H9 (cell line): Measurements from ENCODE around the gene HKDC1. TPM values are rescaled to one million over a fixed set of nuclear protein-coding genes. Genes with fewer than 3 reads are reported as not detected.
"Not testable (repeated sequence)": the region's sequence is repeated elsewhere in the genome, so short reads cannot be mapped to it uniquely, and the experiment has no call there.

Source experiments
- DNase-seq: peaks from one replicate; pipeline ENCODE4 v3.0.0-alpha.2; 2017
- H2AFZ ChIP-seq: one replicate; pipeline ENCODE4 v1.6.1; 2013; ENCODE audit warnings: mild to moderate bottlenecking, low read length, control low read depth, moderate library complexity
- H2AK5ac ChIP-seq: 2 replicates; pipeline ENCODE4 v1.6.1; 2013; ENCODE audit warnings: low read length, control low read depth, mixed read lengths; ENCODE audit not compliant: insufficient read length
- H2BK120ac ChIP-seq: one replicate; pipeline ENCODE4 v1.6.1; 2013; ENCODE audit warnings: low read depth, mild to moderate bottlenecking, low read length, control low read depth, inconsistent platforms; ENCODE audit not compliant: poor library complexity, severe bottlenecking
- H2BK12ac ChIP-seq: 2 replicates; pipeline ENCODE4 v1.6.1; 2013; ENCODE audit warnings: low read length, control low read depth, mixed read lengths, low read depth; ENCODE audit not compliant: insufficient read length
- H2BK15ac ChIP-seq: 2 replicates; pipeline ENCODE4 v1.6.1; 2013; ENCODE audit warnings: low read depth, low read length, control low read depth
- H2BK20ac ChIP-seq: one replicate; pipeline ENCODE4 v1.6.1; 2013; ENCODE audit warnings: low read depth, mild to moderate bottlenecking, low read length, control low read depth, inconsistent platforms; ENCODE audit not compliant: poor library complexity, severe bottlenecking
- H2BK5ac ChIP-seq: 2 replicates; pipeline ENCODE4 v1.6.1; 2013; ENCODE audit warnings: low read length, control low read depth, mixed read lengths; ENCODE audit not compliant: insufficient read length
- H3K14ac ChIP-seq: 2 replicates; pipeline ENCODE4 v1.6.1; 2013; ENCODE audit warnings: low read length, control low read depth; ENCODE audit not compliant: insufficient read depth
- H3K18ac ChIP-seq: 2 replicates; pipeline ENCODE4 v1.6.1; 2013; ENCODE audit warnings: low read depth, mild to moderate bottlenecking, mixed read lengths, low read length, control low read depth; ENCODE audit not compliant: insufficient read length
- H3K23ac ChIP-seq: 2 replicates; pipeline ENCODE4 v1.6.1; 2013; ENCODE audit warnings: low read length, control low read depth, mixed read lengths, low read depth; ENCODE audit not compliant: insufficient read length
- H3K23me2 ChIP-seq: 2 replicates; pipeline ENCODE4 v1.6.1; 2013; ENCODE audit warnings: low read depth, mild to moderate bottlenecking, mixed read lengths, low read length, control low read depth; ENCODE audit not compliant: insufficient read length, poor library complexity, severe bottlenecking
- H3K27ac ChIP-seq: 2 replicates; pipeline ENCODE4 v1.5.1; 2013; ENCODE audit warnings: low read length, control low read depth, mixed read lengths, low read depth; ENCODE audit not compliant: insufficient read length
- H3K27me3 ChIP-seq: 2 replicates; pipeline ENCODE4 v1.6.1; 2013; ENCODE audit warnings: low read length, control low read depth, inconsistent platforms; ENCODE audit not compliant: insufficient read depth
- H3K4ac ChIP-seq: 2 replicates; pipeline ENCODE4 v1.6.1; 2013; ENCODE audit warnings: low read depth, mild to moderate bottlenecking, control low read depth, inconsistent platforms, low read length, moderate library complexity
- H3K4me1 ChIP-seq: 2 replicates; pipeline ENCODE4 v1.6.1; 2013; ENCODE audit warnings: low read length, control low read depth, inconsistent platforms; ENCODE audit not compliant: insufficient read depth
- H3K4me2 ChIP-seq: 2 replicates; pipeline ENCODE4 v1.6.1; 2013; ENCODE audit warnings: low read length, control low read depth, mixed read lengths; ENCODE audit not compliant: insufficient read length, insufficient read depth
- H3K56ac ChIP-seq: 2 replicates; pipeline ENCODE4 v1.6.1; 2013; ENCODE audit warnings: low read depth, mild to moderate bottlenecking, mixed read lengths, low read length, control low read depth; ENCODE audit not compliant: insufficient read length
- H3K79me1 ChIP-seq: 2 replicates; pipeline ENCODE4 v1.6.1; 2013; ENCODE audit warnings: low read depth, mild to moderate bottlenecking, moderate library complexity, low read length, control low read depth, inconsistent platforms; ENCODE audit not compliant: insufficient read depth, poor library complexity, severe bottlenecking
- H3K79me2 ChIP-seq: 2 replicates; pipeline ENCODE4 v1.6.1; 2013; ENCODE audit warnings: low read length, control low read depth, inconsistent platforms; ENCODE audit not compliant: insufficient read depth
- H3K9ac ChIP-seq: 2 replicates; pipeline ENCODE4 v1.6.1; 2013; ENCODE audit warnings: low read length, control low read depth, mixed read lengths; ENCODE audit not compliant: insufficient read length; ENCODE audit errors: extremely low read depth
- H3K9me3 ChIP-seq: one replicate; pipeline ENCODE4 v1.6.1; 2013; ENCODE audit warnings: low read depth, low read length, inconsistent platforms; ENCODE audit not compliant: control insufficient read depth
- H3T11ph ChIP-seq: one replicate; pipeline ENCODE4 v1.6.1; 2013; ENCODE audit warnings: mild to moderate bottlenecking, low read length, control low read depth, inconsistent platforms
- H4K20me1 ChIP-seq: one replicate; pipeline ENCODE4 v1.6.1; 2013; ENCODE audit not compliant: control insufficient read depth, insufficient read length, insufficient read depth
- H4K5ac ChIP-seq: 2 replicates; pipeline ENCODE4 v1.6.1; 2013; ENCODE audit warnings: low read depth, mild to moderate bottlenecking, mixed read lengths, low read length, control low read depth; ENCODE audit not compliant: insufficient read length
- H4K8ac ChIP-seq: replicated peaks from 2 replicates; pipeline ENCODE4 v1.6.1; 2013; ENCODE audit warnings: low read length, control low read depth, mixed read lengths, low read depth; ENCODE audit not compliant: insufficient read length
- H4K91ac ChIP-seq: 2 replicates; pipeline ENCODE4 v1.6.1; 2013; ENCODE audit warnings: low read depth, mild to moderate bottlenecking, moderate library complexity, mixed read lengths, low read length, control low read depth; ENCODE audit not compliant: insufficient read length
- H3K27ac Mint-ChIP-seq, 3 experiments: 2 replicates in 2 of 3; 3 replicates in 1 of 3; pipeline ENCODE4 v1.8.0; 2020 to 2021; ENCODE audit warnings: mixed read lengths in 3 of 3, mild to moderate bottlenecking in 1 of 3, moderate library complexity in 1 of 3
- H3K27me3 Mint-ChIP-seq: 2 replicates; pipeline ENCODE4 v1.8.0; 2021; ENCODE audit warnings: low read depth, mild to moderate bottlenecking, moderate library complexity, mixed read lengths
- H3K36me3 Mint-ChIP-seq, 3 experiments: 2 replicates in 2 of 3; 3 replicates in 1 of 3; pipeline ENCODE4 v1.8.0; 2020 to 2021; ENCODE audit warnings: low read depth in 3 of 3, mixed read lengths in 3 of 3; ENCODE audit not compliant: insufficient read depth in 1 of 3
- H3K4me1 Mint-ChIP-seq, 2 experiments: 2 replicates each; pipeline ENCODE4 v1.8.0; 2020; ENCODE audit warnings: mixed read lengths in 2 of 2
- H3K4me3 Mint-ChIP-seq, 2 experiments: 2 replicates in 1 of 2; 3 replicates in 1 of 2; pipeline ENCODE4 v1.8.0; 2020 to 2021; ENCODE audit warnings: mild to moderate bottlenecking in 2 of 2, mixed read lengths in 2 of 2, moderate library complexity in 1 of 2
- H3K9me3 Mint-ChIP-seq, 2 experiments: 2 replicates in 1 of 2; 3 replicates in 1 of 2; pipeline ENCODE4 v1.8.0; 2020; ENCODE audit warnings: mild to moderate bottlenecking in 2 of 2, mixed read lengths in 2 of 2, moderate library complexity in 1 of 2
- WGBS: extraction: QIAGEN DNeasy Blood & Tissue Kit; methylation state at CpG from one replicate; pipeline ENCODE4 v1.1.7; 2013; ENCODE audit warnings: missing lambda C conversion rate, low lambda C conversion rate, mixed read lengths; ENCODE audit not compliant: insufficient read length; ENCODE audit errors: extremely low coverage; 5-methylcytosine and 5-hydroxymethylcytosine counted together
- total RNA-seq: library from RNA; stranded (reverse); gene quantifications from 2 replicates; pipeline ENCODE4 v1.2.1, GENCODE V29; 2021
- TF ChIP-seq, protein P1 (sequence below): fragments of 200-600 bp; sonication (generic); conservative IDR thresholded peaks from 3 replicates; pipeline ENCODE4 v1.8.0; 2021; ENCODE audit warnings: antibody characterized with exemption, mild to moderate bottlenecking

Gene HKDC1
- total RNA-seq, 1 experiment from 2014 or later, result not detected

DNA sequence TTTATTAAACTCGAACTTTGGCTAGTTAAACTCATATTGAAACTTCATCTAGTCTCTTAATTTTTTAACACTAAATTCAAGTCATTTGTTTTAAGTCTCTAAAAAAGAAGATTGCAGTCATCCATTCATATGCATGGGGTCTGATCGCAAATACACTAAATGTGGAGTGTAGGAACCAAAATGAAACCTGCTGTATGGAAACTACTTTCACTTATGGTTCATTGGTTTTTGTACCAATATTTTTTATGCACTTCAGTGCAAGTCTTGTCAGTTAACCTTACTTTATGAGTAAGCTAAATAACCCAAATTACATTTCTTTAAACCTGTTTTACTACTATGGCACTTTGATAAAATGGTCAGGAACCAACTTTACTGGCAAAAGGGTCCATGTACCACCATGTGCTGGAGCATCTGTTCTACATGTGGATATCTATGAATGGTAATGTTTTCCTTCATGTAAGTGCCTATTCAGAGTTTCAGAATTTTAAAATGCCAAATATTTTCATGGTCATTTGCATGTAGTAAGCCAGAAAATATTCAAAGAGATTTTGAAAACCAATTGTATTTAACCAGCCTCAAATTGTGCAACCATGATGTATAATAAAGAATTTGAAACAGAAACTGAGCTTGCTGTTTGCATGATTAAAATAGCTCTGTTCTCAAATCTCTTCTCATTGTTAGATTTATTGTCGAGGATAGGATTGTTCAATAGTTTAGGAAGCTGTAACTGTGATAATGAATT is 47.7 kb upstream of the HKDC1 start:
- Histone ChIP-seq H4K20me1 (no peaks in the 10 kb centered on the region), H2AFZ (no peak overlapping the region), H3K79me2 (no peaks in the 10 kb centered on the region), H3K14ac (no peak overlapping the region), H3K27ac (no peak overlapping the region), H2BK120ac (no peak overlapping the region), H3K4me2 (no peak overlapping the region), H3T11ph (no peak overlapping the region), H4K8ac (no peak overlapping the region), H3K56ac (no peak overlapping the region), H3K79me1 (no peaks in the 10 kb centered on the region), H3K23me2 (no peaks in the 10 kb centered on the region), H2BK20ac (no peak overlapping the region), H2BK5ac (no peak overlapping the region), H2BK12ac (no peak overlapping the region), H3K9me3 (no peaks in the 10 kb centered on the region), H3K4ac (no peak overlapping the region), H3K27me3 (no peaks in the 10 kb centered on the region), H2BK15ac (no peak overlapping the region), H3K18ac (no peak overlapping the region), H3K4me1 (no peaks in the 10 kb centered on the region), H3K9ac (no peak overlapping the region), H3K23ac (no peak overlapping the region), H4K91ac (no peak overlapping the region), H2AK5ac (no peak overlapping the region), H4K5ac (no peak overlapping the region)
- H3K36me3 Mint-ChIP-seq, result peaks cover 6 to 30% (median 28%) of the 10 kb centered on the region in 3 experiments; a peak in 5 of 7 replicates
- H3K27ac Mint-ChIP-seq, result no peak overlapping the region
- no peaks in the 10 kb centered on the region; a peak in 1 of 5 replicates for H3K9me3 Mint-ChIP-seq
- H3K4me3 Mint-ChIP-seq, result no peak overlapping the region
- no peaks in the 10 kb centered on the region for H3K27me3 Mint-ChIP-seq
- WGBS, result no CpG with 5 or more reads among the region's 3 CpGs
- no peak for DNase-seq
- H3K4me1 Mint-ChIP-seq, result no peaks in the 10 kb centered on the region
- TF ChIP-seq, protein P1, sequence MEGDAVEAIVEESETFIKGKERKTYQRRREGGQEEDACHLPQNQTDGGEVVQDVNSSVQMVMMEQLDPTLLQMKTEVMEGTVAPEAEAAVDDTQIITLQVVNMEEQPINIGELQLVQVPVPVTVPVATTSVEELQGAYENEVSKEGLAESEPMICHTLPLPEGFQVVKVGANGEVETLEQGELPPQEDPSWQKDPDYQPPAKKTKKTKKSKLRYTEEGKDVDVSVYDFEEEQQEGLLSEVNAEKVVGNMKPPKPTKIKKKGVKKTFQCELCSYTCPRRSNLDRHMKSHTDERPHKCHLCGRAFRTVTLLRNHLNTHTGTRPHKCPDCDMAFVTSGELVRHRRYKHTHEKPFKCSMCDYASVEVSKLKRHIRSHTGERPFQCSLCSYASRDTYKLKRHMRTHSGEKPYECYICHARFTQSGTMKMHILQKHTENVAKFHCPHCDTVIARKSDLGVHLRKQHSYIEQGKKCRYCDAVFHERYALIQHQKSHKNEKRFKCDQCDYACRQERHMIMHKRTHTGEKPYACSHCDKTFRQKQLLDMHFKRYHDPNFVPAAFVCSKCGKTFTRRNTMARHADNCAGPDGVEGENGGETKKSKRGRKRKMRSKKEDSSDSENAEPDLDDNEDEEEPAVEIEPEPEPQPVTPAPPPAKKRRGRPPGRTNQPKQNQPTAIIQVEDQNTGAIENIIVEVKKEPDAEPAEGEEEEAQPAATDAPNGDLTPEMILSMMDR, result no peak

DNA sequence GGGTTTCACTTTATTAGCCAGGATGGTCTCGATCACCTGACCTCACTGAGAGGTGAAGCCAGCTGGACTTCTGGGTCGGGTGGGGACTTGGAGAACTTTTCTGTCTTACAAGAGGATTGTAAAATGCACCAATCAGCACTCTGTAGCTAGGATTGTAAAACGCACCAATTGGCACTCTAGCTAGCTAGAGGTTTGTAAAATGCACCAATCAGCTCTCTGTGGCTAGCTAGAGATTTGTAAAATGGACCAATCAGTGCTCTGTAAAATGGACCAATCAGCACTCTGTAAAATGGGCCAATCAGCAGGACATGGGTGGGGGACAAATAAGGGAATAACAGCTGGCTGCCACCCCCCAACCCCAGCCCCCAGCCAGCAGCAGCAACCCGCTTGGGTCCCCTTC is 44.8 kb upstream of the HKDC1 start:
- not testable (repeated sequence) for H2BK12ac ChIP-seq, H3T11ph ChIP-seq, H2BK15ac ChIP-seq, H3K9me3 ChIP-seq, H3K27ac ChIP-seq, H3K4ac ChIP-seq, H3K4me2 ChIP-seq, H2AFZ ChIP-seq, H3K4me3 Mint-ChIP-seq, H3K9ac ChIP-seq, H3K56ac ChIP-seq, H3K79me2 ChIP-seq, H2BK5ac ChIP-seq, H3K79me1 ChIP-seq, H3K14ac ChIP-seq, DNase-seq, H3K18ac ChIP-seq, H4K8ac ChIP-seq, H2BK120ac ChIP-seq, H3K27ac Mint-ChIP-seq, H3K4me1 Mint-ChIP-seq, H4K20me1 ChIP-seq, H3K4me1 ChIP-seq, H3K27me3 Mint-ChIP-seq, H4K5ac ChIP-seq, H3K23ac ChIP-seq, H3K23me2 ChIP-seq, H3K9me3 Mint-ChIP-seq, H2AK5ac ChIP-seq, H3K27me3 ChIP-seq, H4K91ac ChIP-seq, H2BK20ac ChIP-seq
- WGBS, result no CpG with 5 or more reads among the region's 4 CpGs
- peaks cover 2 to 25% (median 15%) of the 10 kb centered on the region in 3 experiments; a peak in 5 of 7 replicates for H3K36me3 Mint-ChIP-seq
